Measurements from ENCODE around the gene EHMT1. TPM values are rescaled to one million over a fixed set of nuclear protein-coding genes. Genes with fewer than 3 reads are reported as not detected.

The EHMT1 gene
- total and polyA plus RNA-seq, 9 of the 15 experiments (the other 6 are each of a cell fraction or from before 2014, with no cell fraction given) = 2.2 to 76.0 (median 36.4) TPM

DNA sequence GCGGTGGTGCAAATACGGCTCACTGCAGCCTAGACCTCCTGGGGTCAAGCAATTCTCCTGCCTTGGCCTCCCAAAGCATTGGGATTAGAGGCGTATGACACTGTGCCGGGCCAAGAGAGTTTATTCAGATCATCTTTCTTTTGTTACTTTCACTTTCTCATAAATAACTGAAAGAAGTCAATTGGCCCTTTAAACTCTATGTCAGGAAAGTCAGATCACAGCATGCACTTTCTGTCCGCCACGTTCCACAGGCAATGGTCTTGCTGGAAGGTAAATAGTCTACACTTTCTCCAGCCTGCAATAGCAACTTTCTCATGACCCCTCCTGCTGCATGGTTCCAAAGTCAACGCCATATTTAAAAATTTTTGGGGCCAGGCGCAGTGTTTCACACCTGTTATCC is 19.9 kb upstream of the EHMT1 start (continued):
- TF ChIP-seq SAFB (IDR thresholded peaks at IDR 0.05; ENCODE audit: borderline replicate concordance, low read depth, low read length) (no peak), NR2F6 (CRISPR knock-in tag; IDR thresholded peaks at IDR 0.05) (no peak), MAFK (IDR thresholded peaks at IDR 0.05; ENCODE audit: low read length) (no peak), CEBPG (CRISPR knock-in tag; IDR thresholded peaks at IDR 0.05) (no peak), CEBPG (tag; conservative IDR thresholded peaks at IDR 0.05 in 1 of 2, IDR thresholded peaks at IDR 0.05 in 1 of 2) (no peak), CHCHD3 (CRISPR knock-in tag; IDR thresholded peaks at IDR 0.05) (no peak)
- TF ChIP-seq, protein P1, sequence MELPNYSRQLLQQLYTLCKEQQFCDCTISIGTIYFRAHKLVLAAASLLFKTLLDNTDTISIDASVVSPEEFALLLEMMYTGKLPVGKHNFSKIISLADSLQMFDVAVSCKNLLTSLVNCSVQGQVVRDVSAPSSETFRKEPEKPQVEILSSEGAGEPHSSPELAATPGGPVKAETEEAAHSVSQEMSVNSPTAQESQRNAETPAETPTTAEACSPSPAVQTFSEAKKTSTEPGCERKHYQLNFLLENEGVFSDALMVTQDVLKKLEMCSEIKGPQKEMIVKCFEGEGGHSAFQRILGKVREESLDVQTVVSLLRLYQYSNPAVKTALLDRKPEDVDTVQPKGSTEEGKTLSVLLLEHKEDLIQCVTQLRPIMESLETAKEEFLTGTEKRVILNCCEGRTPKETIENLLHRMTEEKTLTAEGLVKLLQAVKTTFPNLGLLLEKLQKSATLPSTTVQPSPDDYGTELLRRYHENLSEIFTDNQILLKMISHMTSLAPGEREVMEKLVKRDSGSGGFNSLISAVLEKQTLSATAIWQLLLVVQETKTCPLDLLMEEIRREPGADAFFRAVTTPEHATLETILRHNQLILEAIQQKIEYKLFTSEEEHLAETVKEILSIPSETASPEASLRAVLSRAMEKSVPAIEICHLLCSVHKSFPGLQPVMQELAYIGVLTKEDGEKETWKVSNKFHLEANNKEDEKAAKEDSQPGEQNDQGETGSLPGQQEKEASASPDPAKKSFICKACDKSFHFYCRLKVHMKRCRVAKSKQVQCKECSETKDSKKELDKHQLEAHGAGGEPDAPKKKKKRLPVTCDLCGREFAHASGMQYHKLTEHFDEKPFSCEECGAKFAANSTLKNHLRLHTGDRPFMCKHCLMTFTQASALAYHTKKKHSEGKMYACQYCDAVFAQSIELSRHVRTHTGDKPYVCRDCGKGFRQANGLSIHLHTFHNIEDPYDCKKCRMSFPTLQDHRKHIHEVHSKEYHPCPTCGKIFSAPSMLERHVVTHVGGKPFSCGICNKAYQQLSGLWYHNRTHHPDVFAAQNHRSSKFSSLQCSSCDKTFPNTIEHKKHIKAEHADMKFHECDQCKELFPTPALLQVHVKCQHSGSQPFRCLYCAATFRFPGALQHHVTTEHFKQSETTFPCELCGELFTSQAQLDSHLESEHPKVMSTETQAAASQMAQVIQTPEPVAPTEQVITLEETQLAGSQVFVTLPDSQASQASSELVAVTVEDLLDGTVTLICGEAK (IDR thresholded peaks at IDR 0.05) = no peak
- TF ChIP-seq, protein P1 (CRISPR knock-in tag; IDR thresholded peaks at IDR 0.05) = no peak
